Measurements from ENCODE around the gene MTMR8.
"Not testable (repeated sequence)": the region's sequence is repeated elsewhere in the genome, so short reads cannot be mapped to it uniquely, and the experiment has no call there.

Gene MTMR8

GRCh38 chrX:64389489-64389888 is 5.8 kb downstream of the MTMR8 start:
- H3K9me3 ChIP-seq (ENCODE audit: control insufficient read depth, low read length): no peaks in the 10 kb centered on the region
- no peaks in the 10 kb centered on the region for H3K36me3 ChIP-seq (ENCODE audit: control insufficient read depth, insufficient read depth, low read length)
- H3K4me3 ChIP-seq (ENCODE audit: extremely low read depth, insufficient read depth, low read length, poor library complexity, severe bottlenecking): no peak overlapping the region
- H3K4me1 ChIP-seq (ENCODE audit: control insufficient read depth, insufficient read depth, low read length, poor library complexity, severe bottlenecking): no peaks in the 10 kb centered on the region
- no peak overlapping the region for H3K27ac ChIP-seq (ENCODE audit: low read depth, low read length, severe bottlenecking)

- H3K9me3 ChIP-seq (ENCODE audit: control insufficient read depth, low read length); H3K27ac ChIP-seq (ENCODE audit: low read depth, low read length, severe bottlenecking); H3K36me3 ChIP-seq (ENCODE audit: control insufficient read depth, insufficient read depth, low read length); H3K4me3 ChIP-seq (ENCODE audit: extremely low read depth, insufficient read depth, low read length, poor library complexity, severe bottlenecking); H3K4me1 ChIP-seq (ENCODE audit: control insufficient read depth, insufficient read depth, low read length, poor library complexity, severe bottlenecking): not testable (repeated sequence)
- WGBS, 2 experiments (ENCODE audit: insufficient coverage in 2 of 2): no CpG with 5 or more reads among the region's 4 CpGs
Observed at GRCh38 chrX:64380789-64381188, 14.5 kb downstream of the MTMR8 start.

- H3K4me3 ChIP-seq (ENCODE audit: extremely low read depth, insufficient read depth, low read length, poor library complexity, severe bottlenecking): no peak overlapping the region
- no peaks in the 10 kb centered on the region for H3K4me1 ChIP-seq (ENCODE audit: control insufficient read depth, insufficient read depth, low read length, poor library complexity, severe bottlenecking)
- peaks cover 4% of the 10 kb centered on the region for H3K9me3 ChIP-seq (ENCODE audit: control insufficient read depth, low read length)
- no peaks in the 10 kb centered on the region for H3K36me3 ChIP-seq (ENCODE audit: control insufficient read depth, insufficient read depth, low read length)
- H3K27ac ChIP-seq (ENCODE audit: low read depth, low read length, severe bottlenecking): no peak overlapping the region
- no CpG with 5 or more reads among the region's 1 CpG for WGBS, 2 experiments (ENCODE audit: insufficient coverage in 2 of 2)
Observed at GRCh38 chrX:64379924-64380323, 15.3 kb downstream of the MTMR8 start.

- Histone ChIP-seq H3K36me3 (ENCODE audit: control insufficient read depth, insufficient read depth, low read length) (no peaks in the 10 kb centered on the region), H3K27ac (ENCODE audit: low read depth, low read length, severe bottlenecking) (no peak overlapping the region), H3K4me1 (ENCODE audit: control insufficient read depth, insufficient read depth, low read length, poor library complexity, severe bottlenecking) (no peaks in the 10 kb centered on the region), H3K4me3 (ENCODE audit: extremely low read depth, insufficient read depth, low read length, poor library complexity, severe bottlenecking) (no peak overlapping the region), H3K9me3 (ENCODE audit: control insufficient read depth, low read length) (no peaks in the 10 kb centered on the region)
- no CpG with 5 or more reads among the region's 3 CpGs for WGBS, 2 experiments (ENCODE audit: insufficient coverage in 2 of 2)
Observed at GRCh38 chrX:64377753-64378152, 17.5 kb downstream of the MTMR8 start.

- Histone ChIP-seq H3K36me3 (ENCODE audit: control insufficient read depth, insufficient read depth, low read length) (no peaks in the 10 kb centered on the region), H3K9me3 (ENCODE audit: control insufficient read depth, low read length) (no peaks in the 10 kb centered on the region), H3K4me1 (ENCODE audit: control insufficient read depth, insufficient read depth, low read length, poor library complexity, severe bottlenecking) (no peaks in the 10 kb centered on the region), H3K27ac (ENCODE audit: low read depth, low read length, severe bottlenecking) (no peak overlapping the region), H3K4me3 (ENCODE audit: extremely low read depth, insufficient read depth, low read length, poor library complexity, severe bottlenecking) (no peak overlapping the region)
- WGBS, 2 experiments (ENCODE audit: insufficient coverage in 2 of 2): 90 to 96% methylated on average over 4 of the region's 5 CpGs
Observed at GRCh38 chrX:64352081-64352480, 43.2 kb downstream of the MTMR8 start.

GRCh38 chrX:64350521-64350920 is 44.7 kb downstream of the MTMR8 start:
- Histone ChIP-seq H3K36me3 (ENCODE audit: control insufficient read depth, insufficient read depth, low read length) (no peaks in the 10 kb centered on the region), H3K4me3 (ENCODE audit: extremely low read depth, insufficient read depth, low read length, poor library complexity, severe bottlenecking) (no peak overlapping the region), H3K27ac (ENCODE audit: low read depth, low read length, severe bottlenecking) (no peak overlapping the region), H3K4me1 (ENCODE audit: control insufficient read depth, insufficient read depth, low read length, poor library complexity, severe bottlenecking) (no peaks in the 10 kb centered on the region), H3K9me3 (ENCODE audit: control insufficient read depth, low read length) (no peaks in the 10 kb centered on the region)
- WGBS, 2 experiments (ENCODE audit: insufficient coverage in 2 of 2): no CpG with 5 or more reads among the region's 1 CpG

- H3K4me1 ChIP-seq (ENCODE audit: control insufficient read depth, insufficient read depth, low read length, poor library complexity, severe bottlenecking): no peaks in the 10 kb centered on the region
- H3K4me3 ChIP-seq (ENCODE audit: extremely low read depth, insufficient read depth, low read length, poor library complexity, severe bottlenecking): no peak overlapping the region
- H3K9me3 ChIP-seq (ENCODE audit: control insufficient read depth, low read length): no peaks in the 10 kb centered on the region
- no CpG with 5 or more reads among the region's 4 CpGs for WGBS, 2 experiments (ENCODE audit: insufficient coverage in 2 of 2)
- no peaks in the 10 kb centered on the region for H3K36me3 ChIP-seq (ENCODE audit: control insufficient read depth, insufficient read depth, low read length)
- no peak overlapping the region for H3K27ac ChIP-seq (ENCODE audit: low read depth, low read length, severe bottlenecking)
Observed at GRCh38 chrX:64350047-64350446, 45.2 kb downstream of the MTMR8 start.

- H3K9me3 ChIP-seq (ENCODE audit: control insufficient read depth, low read length): no peaks in the 10 kb centered on the region
- WGBS, 2 experiments (ENCODE audit: insufficient coverage in 2 of 2): no CpG with 5 or more reads among the region's 1 CpG
- no peak overlapping the region for H3K27ac ChIP-seq (ENCODE audit: low read depth, low read length, severe bottlenecking)
- H3K4me3 ChIP-seq (ENCODE audit: extremely low read depth, insufficient read depth, low read length, poor library complexity, severe bottlenecking): no peak overlapping the region
- no peaks in the 10 kb centered on the region for H3K4me1 ChIP-seq (ENCODE audit: control insufficient read depth, insufficient read depth, low read length, poor library complexity, severe bottlenecking)
- no peaks in the 10 kb centered on the region for H3K36me3 ChIP-seq (ENCODE audit: control insufficient read depth, insufficient read depth, low read length)
Observed at GRCh38 chrX:64342811-64343210, 52.4 kb downstream of the MTMR8 start.

GRCh38 chrX:64338296-64338695 is 57.0 kb downstream of the MTMR8 start:
- Histone ChIP-seq H3K36me3 (ENCODE audit: control insufficient read depth, insufficient read depth, low read length) (no peaks in the 10 kb centered on the region), H3K27ac (ENCODE audit: low read depth, low read length, severe bottlenecking) (no peak overlapping the region), H3K9me3 (ENCODE audit: control insufficient read depth, low read length) (no peaks in the 10 kb centered on the region), H3K4me1 (ENCODE audit: control insufficient read depth, insufficient read depth, low read length, poor library complexity, severe bottlenecking) (no peaks in the 10 kb centered on the region), H3K4me3 (ENCODE audit: extremely low read depth, insufficient read depth, low read length, poor library complexity, severe bottlenecking) (no peak overlapping the region)
- 85% methylated on average over 1 of the region's 1 CpG; no CpG with 5 or more reads in 1 of the 2 experiments for WGBS, 2 experiments (ENCODE audit: insufficient coverage in 2 of 2)

- 60 to 92% methylated on average over 1 to 2 of the region's 3 CpGs for WGBS, 2 experiments (ENCODE audit: insufficient coverage in 2 of 2)
- Histone ChIP-seq H3K4me1 (ENCODE audit: control insufficient read depth, insufficient read depth, low read length, poor library complexity, severe bottlenecking) (no peaks in the 10 kb centered on the region), H3K27ac (ENCODE audit: low read depth, low read length, severe bottlenecking) (no peak overlapping the region), H3K9me3 (ENCODE audit: control insufficient read depth, low read length) (no peaks in the 10 kb centered on the region), H3K4me3 (ENCODE audit: extremely low read depth, insufficient read depth, low read length, poor library complexity, severe bottlenecking) (no peak overlapping the region), H3K36me3 (ENCODE audit: control insufficient read depth, insufficient read depth, low read length) (no peaks in the 10 kb centered on the region)
Observed at GRCh38 chrX:64334467-64334866, 60.8 kb downstream of the MTMR8 start.

- Histone ChIP-seq H3K4me3 (ENCODE audit: extremely low read depth, insufficient read depth, low read length, poor library complexity, severe bottlenecking) (no peak overlapping the region), H3K4me1 (ENCODE audit: control insufficient read depth, insufficient read depth, low read length, poor library complexity, severe bottlenecking) (no peaks in the 10 kb centered on the region), H3K27ac (ENCODE audit: low read depth, low read length, severe bottlenecking) (no peak overlapping the region), H3K9me3 (ENCODE audit: control insufficient read depth, low read length) (no peaks in the 10 kb centered on the region), H3K36me3 (ENCODE audit: control insufficient read depth, insufficient read depth, low read length) (no peaks in the 10 kb centered on the region)
Observed at GRCh38 chrX:64330284-64330683, 65.0 kb downstream of the MTMR8 start.

- H3K36me3 ChIP-seq (ENCODE audit: control insufficient read depth, insufficient read depth, low read length): no peaks in the 10 kb centered on the region
- no CpG with 5 or more reads among the region's 2 CpGs for WGBS, 2 experiments (ENCODE audit: insufficient coverage in 2 of 2)
- no peaks in the 10 kb centered on the region for H3K9me3 ChIP-seq (ENCODE audit: control insufficient read depth, low read length)
Observed at GRCh38 chrX:64321507-64321906, 73.7 kb downstream of the MTMR8 start.

More at GRCh38 chrX:64321507-64321906, 73.7 kb downstream of the MTMR8 start:
- Histone ChIP-seq H3K4me1 (ENCODE audit: control insufficient read depth, insufficient read depth, low read length, poor library complexity, severe bottlenecking) (no peaks in the 10 kb centered on the region), H3K4me3 (ENCODE audit: extremely low read depth, insufficient read depth, low read length, poor library complexity, severe bottlenecking) (no peak overlapping the region), H3K27ac (ENCODE audit: low read depth, low read length, severe bottlenecking) (no peak overlapping the region)

All from mesodermal cell (in vitro differentiated cells).